ENCODE results near the gene JAKMIP2. TPM values are rescaled to one million over a fixed set of nuclear protein-coding genes. Genes with fewer than 3 reads are reported as not detected.
"Not testable (repeated sequence)": the region's sequence is repeated elsewhere in the genome, so short reads cannot be mapped to it uniquely, and the experiment has no call there.

The JAKMIP2 gene
- total RNA-seq, 2 donors from 2014 or later: 2.4 to 4.1 TPM

- no peak overlapping the region for H3K27ac Mint-ChIP-seq
- H3K4me3 Mint-ChIP-seq: no peak overlapping the region
- H3K9me3 ChIP-seq (ENCODE audit: control insufficient read depth, low read length, poor library complexity, severe bottlenecking): no peaks in the 10 kb centered on the region
- H3K27me3 Mint-ChIP-seq: no peaks in the 10 kb centered on the region
- peaks cover 8% of the 10 kb centered on the region for H3K36me3 Mint-ChIP-seq (ENCODE audit: low read depth)
- ATAC-seq (no peak), DNase-seq (no peak)
- H3K4me1 Mint-ChIP-seq: no peaks in the 10 kb centered on the region
Measured at GRCh38 chr5:147611483-147611882, 171.0 kb downstream of the JAKMIP2 start.

- Mint-ChIP-seq H3K27me3 (no peaks in the 10 kb centered on the region), H3K4me3 (no peak overlapping the region), H3K27ac (no peak overlapping the region), H3K4me1 (no peaks in the 10 kb centered on the region), H3K36me3 (ENCODE audit: low read depth) (peaks cover 8% of the 10 kb centered on the region)
- no peaks in the 10 kb centered on the region for H3K9me3 ChIP-seq (ENCODE audit: control insufficient read depth, low read length, poor library complexity, severe bottlenecking)
- no peak for DNase-seq
- no peak for ATAC-seq
Measured at GRCh38 chr5:147610798-147611197, 171.7 kb downstream of the JAKMIP2 start.

GRCh38 chr5:147601652-147602051 lies 180.9 kb downstream of the JAKMIP2 start:
- Mint-ChIP-seq H3K4me3 (no peak overlapping the region), H3K4me1 (no peaks in the 10 kb centered on the region), H3K36me3 (ENCODE audit: low read depth) (no peaks in the 10 kb centered on the region), H3K27ac (no peak overlapping the region), H3K27me3 (no peaks in the 10 kb centered on the region)
- ATAC-seq: no peak
- H3K9me3 ChIP-seq (ENCODE audit: control insufficient read depth, low read length, poor library complexity, severe bottlenecking): no peaks in the 10 kb centered on the region
- DNase-seq: no peak

GRCh38 chr5:147591120-147591519 lies 191.4 kb downstream of the JAKMIP2 start:
- Mint-ChIP-seq H3K36me3 (ENCODE audit: low read depth) (no peaks in the 10 kb centered on the region), H3K4me1 (no peaks in the 10 kb centered on the region), H3K4me3 (no peak overlapping the region), H3K27ac (peak overlapping the region; percentile 19), H3K27me3 (no peaks in the 10 kb centered on the region)
- DNase-seq (no peak), ATAC-seq (no peak)
- no peaks in the 10 kb centered on the region for H3K9me3 ChIP-seq (ENCODE audit: control insufficient read depth, low read length, poor library complexity, severe bottlenecking)

- Mint-ChIP-seq H3K27ac (no peak overlapping the region), H3K4me1 (no peaks in the 10 kb centered on the region), H3K4me3 (no peak overlapping the region), H3K36me3 (ENCODE audit: low read depth) (no peaks in the 10 kb centered on the region), H3K27me3 (no peaks in the 10 kb centered on the region)
- ATAC-seq (no peak), DNase-seq (no peak)
- H3K9me3 ChIP-seq (ENCODE audit: control insufficient read depth, low read length, poor library complexity, severe bottlenecking): no peaks in the 10 kb centered on the region
Measured at GRCh38 chr5:147590096-147590495, 192.4 kb downstream of the JAKMIP2 start.

GRCh38 chr5:147586832-147587231 lies 195.7 kb downstream of the JAKMIP2 start:
- Mint-ChIP-seq H3K36me3 (ENCODE audit: low read depth) (no peaks in the 10 kb centered on the region), H3K4me3 (no peak overlapping the region), H3K27ac (no peak overlapping the region), H3K27me3 (no peaks in the 10 kb centered on the region), H3K4me1 (no peaks in the 10 kb centered on the region)
- DNase-seq (no peak), ATAC-seq (no peak)
- H3K9me3 ChIP-seq (ENCODE audit: control insufficient read depth, low read length, poor library complexity, severe bottlenecking): no peaks in the 10 kb centered on the region

- no peaks in the 10 kb centered on the region for H3K27me3 Mint-ChIP-seq
- H3K9me3 ChIP-seq (ENCODE audit: control insufficient read depth, low read length, poor library complexity, severe bottlenecking): no peaks in the 10 kb centered on the region
- H3K27ac Mint-ChIP-seq: no peak overlapping the region
- no peak overlapping the region for H3K4me3 Mint-ChIP-seq
- no peak for DNase-seq
- no peak for ATAC-seq
- H3K36me3 Mint-ChIP-seq (ENCODE audit: low read depth): no peaks in the 10 kb centered on the region
- H3K4me1 Mint-ChIP-seq: no peaks in the 10 kb centered on the region
Measured at GRCh38 chr5:147586221-147586620, 196.3 kb downstream of the JAKMIP2 start.

- not testable (repeated sequence) for H3K27me3 Mint-ChIP-seq; H3K36me3 Mint-ChIP-seq (ENCODE audit: low read depth); ATAC-seq; H3K4me3 Mint-ChIP-seq; DNase-seq; H3K4me1 Mint-ChIP-seq; H3K9me3 ChIP-seq (ENCODE audit: control insufficient read depth, low read length, poor library complexity, severe bottlenecking); H3K27ac Mint-ChIP-seq
Measured at GRCh38 chr5:147582272-147582671, 200.3 kb downstream of the JAKMIP2 start.

GRCh38 chr5:147580418-147580817 lies 202.1 kb downstream of the JAKMIP2 start:
- not testable (repeated sequence) for H3K27ac Mint-ChIP-seq; ATAC-seq; DNase-seq; H3K4me3 Mint-ChIP-seq; H3K4me1 Mint-ChIP-seq; H3K9me3 ChIP-seq (ENCODE audit: control insufficient read depth, low read length, poor library complexity, severe bottlenecking); H3K36me3 Mint-ChIP-seq (ENCODE audit: low read depth)
- peaks cover 14% of the 10 kb centered on the region for H3K27me3 Mint-ChIP-seq

- H3K4me1 Mint-ChIP-seq: no peaks in the 10 kb centered on the region
- H3K9me3 ChIP-seq (ENCODE audit: control insufficient read depth, low read length, poor library complexity, severe bottlenecking): no peaks in the 10 kb centered on the region
- no peak overlapping the region for H3K4me3 Mint-ChIP-seq
- no peak for ATAC-seq
- no peak for DNase-seq
- H3K36me3 Mint-ChIP-seq (ENCODE audit: low read depth): no peaks in the 10 kb centered on the region
- peaks cover 14% of the 10 kb centered on the region for H3K27me3 Mint-ChIP-seq
- H3K27ac Mint-ChIP-seq: no peak overlapping the region
Measured at GRCh38 chr5:147578228-147579024, 204.1 kb downstream of the JAKMIP2 start.

GRCh38 chr5:147576646-147577535 lies 205.6 kb downstream of the JAKMIP2 start:
- ATAC-seq (no peak), DNase-seq (peak in 1 of 3 donors; percentile 8)
- H3K36me3 Mint-ChIP-seq (ENCODE audit: low read depth): no peaks in the 10 kb centered on the region
- no peaks in the 10 kb centered on the region for H3K4me1 Mint-ChIP-seq
- H3K27ac Mint-ChIP-seq: no peak overlapping the region
- peaks cover 14% of the 10 kb centered on the region for H3K27me3 Mint-ChIP-seq
- no peaks in the 10 kb centered on the region for H3K9me3 ChIP-seq (ENCODE audit: control insufficient read depth, low read length, poor library complexity, severe bottlenecking)
- no peak overlapping the region for H3K4me3 Mint-ChIP-seq

GRCh38 chr5:147575598-147575997 lies 206.9 kb downstream of the JAKMIP2 start:
- H3K4me1 Mint-ChIP-seq: no peaks in the 10 kb centered on the region
- H3K27me3 Mint-ChIP-seq: peaks cover 14% of the 10 kb centered on the region
- H3K36me3 Mint-ChIP-seq (ENCODE audit: low read depth): no peaks in the 10 kb centered on the region
- ATAC-seq (no peak), DNase-seq (no peak)
- no peak overlapping the region for H3K27ac Mint-ChIP-seq
- H3K9me3 ChIP-seq (ENCODE audit: control insufficient read depth, low read length, poor library complexity, severe bottlenecking): no peaks in the 10 kb centered on the region
- no peak overlapping the region for H3K4me3 Mint-ChIP-seq

GRCh38 chr5:147573211-147573610 lies 209.3 kb downstream of the JAKMIP2 start:
- DNase-seq (no peak), ATAC-seq (no peak)
- no peaks in the 10 kb centered on the region for H3K4me1 Mint-ChIP-seq
- peaks cover 26% of the 10 kb centered on the region for H3K27me3 Mint-ChIP-seq
- H3K27ac Mint-ChIP-seq: no peak overlapping the region
- no peak overlapping the region for H3K4me3 Mint-ChIP-seq
- no peaks in the 10 kb centered on the region for H3K36me3 Mint-ChIP-seq (ENCODE audit: low read depth)
- H3K9me3 ChIP-seq (ENCODE audit: control insufficient read depth, low read length, poor library complexity, severe bottlenecking): no peaks in the 10 kb centered on the region
